A549 (cell line): Measurements from ENCODE around the gene PPP1R15A. TPM values are rescaled to one million over a fixed set of nuclear protein-coding genes. Genes with fewer than 3 reads are reported as not detected.

Experiments
- ATAC-seq, 2 experiments: fragments of 200-7000 bp in 1 of 2; fragments of >200 bp in 1 of 2; cut with Nextera tagmentation in 1 of 2; cut with Tn5 transposase in 1 of 2; 3 replicates each; pipeline versions ENCODE4 v1.8.0 to v1.9.1; 2018 to 2020; ENCODE audit warnings: mild to moderate bottlenecking in 1 of 2, moderate library complexity in 1 of 2
- CTCF ChIA-PET: fragments of 300-600 bp; sonication (Branson Sonifier 250); formaldehyde crosslinking; extraction: SDS; loops from one replicate; lab custom pipeline; 2021; ENCODE audit warnings: antibody characterized with exemption, inconsistent platforms; lab: Yijun Ruan, JAX
- POLR2A ChIA-PET: fragments of 350-600 bp; formaldehyde crosslinking; extraction: SDS; loops from one replicate; lab custom pipeline; 2021; ENCODE audit warnings: antibody characterized with exemption, inconsistent platforms; lab: Yijun Ruan, JAX
- DNase-seq, 2 experiments: peaks; one replicate each; pipeline versions ENCODE4 v3.0.0 to v3.0.0-alpha.2; 2011 to 2016; ENCODE audit warnings: low read depth in 1 of 2, low spot score in 1 of 2
- FAIRE-seq: peaks from 2 replicates; lab custom pipeline; 2011; peaks lifted over from hg19 to GRCh38; lab: Jason Lieb, UNC
- H3K27ac ChIP-seq, 2 experiments: fragments of >200 bp; sonication (Bioruptor Twin); formaldehyde crosslinking; 3 replicates each; pipeline ENCODE4 v1.5.1; 2016 to 2017
- H3K4me1 ChIP-seq: fragments of >200 bp; sonication (Bioruptor Twin); formaldehyde crosslinking; 3 replicates; pipeline ENCODE4 v1.6.1; 2016
- H3K4me2 ChIP-seq: fragments of >200 bp; sonication (Bioruptor Twin); formaldehyde crosslinking; 3 replicates; pipeline ENCODE4 v1.6.1; 2016
- H3K4me3 ChIP-seq: fragments of >200 bp; sonication (Bioruptor Twin); formaldehyde crosslinking; 3 replicates; pipeline ENCODE4 v1.5.1; 2016
- H3K9me3 ChIP-seq: fragments of >200 bp; sonication (Bioruptor Twin); formaldehyde crosslinking; 3 replicates; pipeline ENCODE4 v1.6.1; 2016
- GATA3 ChIP-seq: IDR thresholded peaks from 2 replicates; pipeline ENCODE4 v1.6.1; 2012; ENCODE audit warnings: borderline replicate concordance
- JUNB ChIP-seq: fragments of >200 bp; sonication (Bioruptor Twin); formaldehyde crosslinking; IDR thresholded peaks from 2 replicates; pipeline ENCODE4 v1.6.1; 2016
- MAFK ChIP-seq: fragments of 450-650 bp; IDR thresholded peaks from 2 replicates; pipeline ENCODE4 v1.6.1; 2014; ENCODE audit not compliant: partially characterized antibody
- NFE2L2 ChIP-seq: fragments of 150-350 bp; conservative IDR thresholded peaks from 2 replicates; pipeline ENCODE4 v1.6.1; 2014; ENCODE audit warnings: low read length
- NPAS2 ChIP-seq: fragments of 250-450 bp; sonication (Bioruptor Pico); IDR thresholded peaks from 2 replicates; pipeline ENCODE4 v1.8.0; 2022; ENCODE audit warnings: mild to moderate bottlenecking, moderate library complexity, borderline replicate concordance
- NR3C1 ChIP-seq: fragments of >200 bp; sonication (Bioruptor Twin); formaldehyde crosslinking; IDR thresholded peaks from 3 replicates; pipeline ENCODE4 v1.6.1; 2017
- RAD21 ChIP-seq, 2 experiments: fragments of >200 bp in 1 of 2; sonication (Bioruptor Twin) in 1 of 2; formaldehyde crosslinking in 1 of 2; IDR thresholded peaks in 1 of 2; conservative IDR thresholded peaks in 1 of 2; 2 replicates in 1 of 2; 3 replicates in 1 of 2; pipeline ENCODE4 v1.6.1; 2012 to 2018; ENCODE audit warnings: inconsistent platforms in 1 of 2
- RARB ChIP-seq: fragments of 250-450 bp; sonication (Bioruptor Pico); IDR thresholded peaks from 2 replicates; pipeline ENCODE4 v1.8.0; 2021; ENCODE audit warnings: mild to moderate bottlenecking, moderate library complexity
- RCOR1 ChIP-seq: fragments of 150-350 bp; IDR thresholded peaks from 2 replicates; pipeline ENCODE4 v1.6.1; 2014; ENCODE audit warnings: antibody characterized with exemption, low read length, low read depth
- SMC3 ChIP-seq: fragments of >200 bp; sonication (Bioruptor Twin); formaldehyde crosslinking; IDR thresholded peaks from 3 replicates; pipeline ENCODE4 v1.6.1; 2018; ENCODE audit warnings: inconsistent platforms
- ZNF302 ChIP-seq: fragments of 250-450 bp; sonication (Bioruptor Pico); IDR thresholded peaks from 2 replicates; pipeline ENCODE4 v1.9.0; 2021; ENCODE audit warnings: inconsistent platforms, mild to moderate bottlenecking, moderate library complexity
- WGBS: methylation state at CpG from one replicate; pipeline ENCODE4 v1.1.6; 2017; ENCODE audit errors: missing lambda C conversion rate; 5-methylcytosine and 5-hydroxymethylcytosine counted together
- polyA plus RNA-seq, 4 experiments: library from polyadenylated mRNA; depleted of rRNA in 3 of 4; stranded (reverse); fragments of >200 nt; fragmentation: RNase III in 1 of 4; extraction: RNeasy Plus Mini Kit Qiagen cat#74134 plus additional on column Dnase treatment in 1 of 4; gene quantifications; 2 replicates in 3 of 4; 3 replicates in 1 of 4; pipeline ENCODE4 v1.2.3, GENCODE V29; 2011 to 2017
- TF ChIP-seq, protein P1 (sequence below): fragments of 250-450 bp; sonication (Bioruptor Pico); IDR thresholded peaks from 2 replicates; pipeline ENCODE4 v1.5.0; 2021; ENCODE audit warnings: mild to moderate bottlenecking, moderate library complexity, borderline replicate concordance
- TF ChIP-seq, protein P2 (sequence below): fragments of >200 bp; sonication (Bioruptor Twin); formaldehyde crosslinking; IDR thresholded peaks from 3 replicates; pipeline ENCODE4 v1.5.1; 2016
- TF ChIP-seq, protein P3 (sequence below): fragments of 450-650 bp; IDR thresholded peaks from 2 replicates; pipeline ENCODE4 v1.6.1; 2014; ENCODE audit warnings: antibody characterized with exemption
- TF ChIP-seq, protein P4 (sequence below): fragments of 150-350 bp; IDR thresholded peaks from 2 replicates; pipeline ENCODE4 v1.6.1; 2014; ENCODE audit warnings: low read depth, mild to moderate bottlenecking, low read length

The PPP1R15A gene
- polyA plus RNA-seq, 2 of the 4 experiments (the other 2 are of a cell fraction): 29.7 to 74.2 TPM

DNA sequence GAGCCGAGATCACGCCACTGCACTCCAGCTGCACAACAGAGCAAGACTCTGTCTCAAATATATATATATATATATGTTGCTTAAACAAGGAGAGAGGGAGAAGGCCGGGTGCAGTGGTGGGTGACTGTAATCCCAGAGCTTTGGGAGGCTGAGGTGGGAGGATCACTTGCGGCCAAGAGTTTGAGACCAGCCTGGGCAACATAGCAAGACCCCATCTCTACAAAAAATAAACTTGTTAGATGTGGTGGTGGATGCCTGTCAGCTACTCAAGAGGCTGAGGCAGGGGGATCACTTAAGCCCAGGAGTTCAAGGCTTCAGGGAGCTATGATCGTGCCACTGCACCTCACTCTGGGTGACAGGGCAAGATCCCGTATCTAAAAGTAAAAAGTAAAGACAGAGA, 30.6 kb upstream of the PPP1R15A start:
- H3K9me3 ChIP-seq: no peaks in the 10 kb centered on the region
- DNase-seq: no peak
- no peak for TF ChIP-seq RCOR1
- TF ChIP-seq NR3C1: no peak
- no peak for TF ChIP-seq ZNF302 (CRISPR knock-in tag)
- TF ChIP-seq NPAS2 (CRISPR knock-in tag): no peak
- TF ChIP-seq, protein P1, sequence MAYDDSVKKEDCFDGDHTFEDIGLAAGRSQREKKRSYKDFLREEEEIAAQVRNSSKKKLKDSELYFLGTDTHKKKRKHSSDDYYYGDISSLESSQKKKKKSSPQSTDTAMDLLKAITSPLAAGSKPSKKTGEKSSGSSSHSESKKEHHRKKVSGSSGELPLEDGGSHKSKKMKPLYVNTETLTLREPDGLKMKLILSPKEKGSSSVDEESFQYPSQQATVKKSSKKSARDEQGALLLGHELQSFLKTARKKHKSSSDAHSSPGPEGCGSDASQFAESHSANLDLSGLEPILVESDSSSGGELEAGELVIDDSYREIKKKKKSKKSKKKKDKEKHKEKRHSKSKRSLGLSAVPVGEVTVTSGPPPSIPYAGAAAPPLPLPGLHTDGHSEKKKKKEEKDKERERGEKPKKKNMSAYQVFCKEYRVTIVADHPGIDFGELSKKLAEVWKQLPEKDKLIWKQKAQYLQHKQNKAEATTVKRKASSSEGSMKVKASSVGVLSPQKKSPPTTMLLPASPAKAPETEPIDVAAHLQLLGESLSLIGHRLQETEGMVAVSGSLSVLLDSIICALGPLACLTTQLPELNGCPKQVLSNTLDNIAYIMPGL (CRISPR knock-in tag): no peak
- no peak overlapping the region for H3K4me3 ChIP-seq
- POLR2A ChIA-PET: interaction anchor here (2.2 kb wide), 1 partner anchor 31 kb away, joined by 17 read pairs; the partner anchor contains the start of gene PPP1R15A
- no peak overlapping the region for H3K27ac ChIP-seq
- H3K4me2 ChIP-seq: no peak overlapping the region
- 85% methylated on average over 6 of the region's 6 CpGs for WGBS
- CTCF ChIA-PET: interaction anchor here (0.6 to 24.1 kb wide), 32 partner anchors 9 to 196 kb away, joined by 3 to 927 read pairs (median 9); partner anchors contain the start of genes BAX, BCAT2, CA11 and GYS1
- 0 out of 3 replicates have a peak, but pooled peaks cover 3% of the 10 kb centered on the region for H3K4me1 ChIP-seq
- ATAC-seq: no peak
- no peak for FAIRE-seq

GRCh38 chr19:48842789-48843162, 29.4 kb upstream of the PPP1R15A start:
- no peak overlapping the region for H3K4me2 ChIP-seq
- ATAC-seq: peak; percentile 75 to 82
- WGBS: 47% methylated on average over 2 of the region's 2 CpGs
- H3K4me1 ChIP-seq: 0 out of 3 replicates have a peak, but pooled peaks cover under 1% of the 10 kb centered on the region
- H3K4me3 ChIP-seq: no peak overlapping the region
- no peak for FAIRE-seq
- POLR2A ChIA-PET: interaction anchor here (1.0 to 2.2 kb wide), 4 partner anchors 30 to 128 kb away, joined by 3 to 17 read pairs (median 4); partner anchors contain the start of genes BAX and PPP1R15A
- CTCF ChIA-PET: interaction anchor here (0.6 to 24.1 kb wide), 66 partner anchors 10 to 1496 kb away, joined by 3 to 927 read pairs (median 6); partner anchors contain the start of genes BAX, BCAT2, CA11 and GYS1
- no peaks in the 10 kb centered on the region for H3K9me3 ChIP-seq
- TF ChIP-seq RARB (CRISPR knock-in tag): no peak
- TF ChIP-seq NFE2L2: no peak
- no peak for TF ChIP-seq NR3C1
- TF ChIP-seq, protein P2, sequence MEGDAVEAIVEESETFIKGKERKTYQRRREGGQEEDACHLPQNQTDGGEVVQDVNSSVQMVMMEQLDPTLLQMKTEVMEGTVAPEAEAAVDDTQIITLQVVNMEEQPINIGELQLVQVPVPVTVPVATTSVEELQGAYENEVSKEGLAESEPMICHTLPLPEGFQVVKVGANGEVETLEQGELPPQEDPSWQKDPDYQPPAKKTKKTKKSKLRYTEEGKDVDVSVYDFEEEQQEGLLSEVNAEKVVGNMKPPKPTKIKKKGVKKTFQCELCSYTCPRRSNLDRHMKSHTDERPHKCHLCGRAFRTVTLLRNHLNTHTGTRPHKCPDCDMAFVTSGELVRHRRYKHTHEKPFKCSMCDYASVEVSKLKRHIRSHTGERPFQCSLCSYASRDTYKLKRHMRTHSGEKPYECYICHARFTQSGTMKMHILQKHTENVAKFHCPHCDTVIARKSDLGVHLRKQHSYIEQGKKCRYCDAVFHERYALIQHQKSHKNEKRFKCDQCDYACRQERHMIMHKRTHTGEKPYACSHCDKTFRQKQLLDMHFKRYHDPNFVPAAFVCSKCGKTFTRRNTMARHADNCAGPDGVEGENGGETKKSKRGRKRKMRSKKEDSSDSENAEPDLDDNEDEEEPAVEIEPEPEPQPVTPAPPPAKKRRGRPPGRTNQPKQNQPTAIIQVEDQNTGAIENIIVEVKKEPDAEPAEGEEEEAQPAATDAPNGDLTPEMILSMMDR: peak; percentile 97
- no peak for TF ChIP-seq GATA3
- TF ChIP-seq SMC3: peak; percentile 94
- no peak for TF ChIP-seq RCOR1
- peak; percentile 86 to 89 for TF ChIP-seq RAD21 (conservative IDR thresholded peaks at IDR 0.05 in 1 of 2, IDR thresholded peaks at IDR 0.05 in 1 of 2)
- H3K27ac ChIP-seq: no peak overlapping the region
- DNase-seq: peak; percentile 48 to 71

GRCh38 chr19:48844472-48844871, 27.7 kb upstream of the PPP1R15A start:
- Histone ChIP-seq H3K9me3 (no peaks in the 10 kb centered on the region), H3K4me3 (no peak overlapping the region), H3K4me2 (no peak overlapping the region), H3K27ac (no peak overlapping the region), H3K4me1 (no peaks in the 10 kb centered on the region)
- ChIA-PET POLR2A (interaction anchor here (0.6 to 2.9 kb wide), 5 partner anchors 25 to 276 kb away, joined by 3 to 15 read pairs (median 5); partner anchors contain the start of gene PPP1R15A), CTCF (interaction anchor here (1.1 to 24.1 kb wide), 17 partner anchors 8 to 262 kb away, joined by 3 to 927 read pairs (median 21); partner anchors contain the start of genes GYS1, HSD17B14, IZUMO1 and PLEKHA4)
- DNase-seq: peak; percentile 70 to 92
- 53% methylated on average over 2 of the region's 2 CpGs for WGBS
- TF ChIP-seq MAFK (no peak), RAD21 (conservative IDR thresholded peaks at IDR 0.05 in 1 of 2, IDR thresholded peaks at IDR 0.05 in 1 of 2) (no peak), JUNB (no peak)
- TF ChIP-seq, protein P3, sequence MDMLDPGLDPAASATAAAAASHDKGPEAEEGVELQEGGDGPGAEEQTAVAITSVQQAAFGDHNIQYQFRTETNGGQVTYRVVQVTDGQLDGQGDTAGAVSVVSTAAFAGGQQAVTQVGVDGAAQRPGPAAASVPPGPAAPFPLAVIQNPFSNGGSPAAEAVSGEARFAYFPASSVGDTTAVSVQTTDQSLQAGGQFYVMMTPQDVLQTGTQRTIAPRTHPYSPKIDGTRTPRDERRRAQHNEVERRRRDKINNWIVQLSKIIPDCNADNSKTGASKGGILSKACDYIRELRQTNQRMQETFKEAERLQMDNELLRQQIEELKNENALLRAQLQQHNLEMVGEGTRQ: peak; percentile 66
- TF ChIP-seq, protein P4, sequence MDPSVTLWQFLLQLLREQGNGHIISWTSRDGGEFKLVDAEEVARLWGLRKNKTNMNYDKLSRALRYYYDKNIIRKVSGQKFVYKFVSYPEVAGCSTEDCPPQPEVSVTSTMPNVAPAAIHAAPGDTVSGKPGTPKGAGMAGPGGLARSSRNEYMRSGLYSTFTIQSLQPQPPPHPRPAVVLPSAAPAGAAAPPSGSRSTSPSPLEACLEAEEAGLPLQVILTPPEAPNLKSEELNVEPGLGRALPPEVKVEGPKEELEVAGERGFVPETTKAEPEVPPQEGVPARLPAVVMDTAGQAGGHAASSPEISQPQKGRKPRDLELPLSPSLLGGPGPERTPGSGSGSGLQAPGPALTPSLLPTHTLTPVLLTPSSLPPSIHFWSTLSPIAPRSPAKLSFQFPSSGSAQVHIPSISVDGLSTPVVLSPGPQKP: no peak
- peak; percentile 18 for FAIRE-seq
- ATAC-seq: peak; percentile 67 to 83; a peak in 4 of 6 replicates
